Activated naive CD4-positive, alpha-beta T cell treated with Interleukin-2 at 50 U/mL for 16 hours (primary cell): ENCODE measurements around the gene SLC9A8.

Source experiments
- DNase-seq: peaks from one replicate; pipeline ENCODE4 v3.0.0-alpha.2; 2020

SLC9A8 gene

DNA sequence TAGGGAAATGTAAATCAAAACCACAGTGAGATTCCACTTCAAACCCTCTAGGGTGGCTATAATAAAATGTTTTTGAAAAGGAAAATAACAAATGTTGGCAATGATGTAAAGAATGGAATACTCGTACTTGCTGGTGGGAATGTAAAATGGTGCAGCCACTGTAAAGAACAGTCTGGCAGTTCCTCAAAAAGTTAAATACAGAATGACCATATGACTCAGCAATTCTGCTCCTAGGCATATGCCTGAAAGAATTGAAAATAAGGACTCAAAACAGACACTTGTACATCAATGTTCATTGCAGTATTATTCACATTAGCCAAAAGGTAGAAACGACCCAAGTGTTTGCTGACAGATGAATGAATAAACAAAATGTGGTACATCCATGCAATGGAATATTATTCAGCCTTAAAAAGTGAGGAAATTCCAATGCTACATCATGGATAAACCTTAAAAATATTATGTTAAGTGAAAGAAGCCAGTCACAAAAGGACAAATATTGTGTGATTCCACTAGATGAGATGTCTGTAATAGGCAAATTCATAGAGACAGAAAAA is 113.3 kb downstream of the SLC9A8 start:
- DNase-seq, result no peak

- DNase-seq, result peak; percentile 82
These were observed 115.9 kb downstream of the SLC9A8 start for GRCh38 chr20:49928411-49929141.

DNA sequence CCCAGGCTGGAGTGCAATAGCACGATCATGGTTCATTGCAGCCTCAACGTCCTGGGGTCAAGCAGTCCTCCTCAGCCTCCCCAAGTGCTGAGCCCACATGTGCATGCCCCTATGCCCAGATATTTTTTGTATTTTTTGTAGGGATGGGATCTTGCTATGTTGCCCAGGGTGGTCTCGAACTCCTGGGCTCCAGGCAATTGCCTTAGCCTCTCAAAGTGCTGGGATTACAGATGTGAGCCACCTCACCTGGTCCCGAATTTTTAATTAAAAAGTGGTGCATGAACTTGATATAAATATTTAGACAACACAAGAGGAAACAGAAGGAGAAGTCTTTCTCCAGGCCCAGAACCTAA is 116.5 kb downstream of the SLC9A8 start:
- no peak for DNase-seq

- no peak for DNase-seq
These were observed 123.1 kb downstream of the SLC9A8 start for GRCh38 chr20:49935746-49936152.

GRCh38 chr20:49936153-49937026 is 123.8 kb downstream of the SLC9A8 start, which contains the start of gene RNF114:
TSS of gene RNF114 (plus strand) at chr20:49936397. CDS start at chr20:49936413, 16 bp downstream.
- DNase-seq, result peak; percentile 90

DNA sequence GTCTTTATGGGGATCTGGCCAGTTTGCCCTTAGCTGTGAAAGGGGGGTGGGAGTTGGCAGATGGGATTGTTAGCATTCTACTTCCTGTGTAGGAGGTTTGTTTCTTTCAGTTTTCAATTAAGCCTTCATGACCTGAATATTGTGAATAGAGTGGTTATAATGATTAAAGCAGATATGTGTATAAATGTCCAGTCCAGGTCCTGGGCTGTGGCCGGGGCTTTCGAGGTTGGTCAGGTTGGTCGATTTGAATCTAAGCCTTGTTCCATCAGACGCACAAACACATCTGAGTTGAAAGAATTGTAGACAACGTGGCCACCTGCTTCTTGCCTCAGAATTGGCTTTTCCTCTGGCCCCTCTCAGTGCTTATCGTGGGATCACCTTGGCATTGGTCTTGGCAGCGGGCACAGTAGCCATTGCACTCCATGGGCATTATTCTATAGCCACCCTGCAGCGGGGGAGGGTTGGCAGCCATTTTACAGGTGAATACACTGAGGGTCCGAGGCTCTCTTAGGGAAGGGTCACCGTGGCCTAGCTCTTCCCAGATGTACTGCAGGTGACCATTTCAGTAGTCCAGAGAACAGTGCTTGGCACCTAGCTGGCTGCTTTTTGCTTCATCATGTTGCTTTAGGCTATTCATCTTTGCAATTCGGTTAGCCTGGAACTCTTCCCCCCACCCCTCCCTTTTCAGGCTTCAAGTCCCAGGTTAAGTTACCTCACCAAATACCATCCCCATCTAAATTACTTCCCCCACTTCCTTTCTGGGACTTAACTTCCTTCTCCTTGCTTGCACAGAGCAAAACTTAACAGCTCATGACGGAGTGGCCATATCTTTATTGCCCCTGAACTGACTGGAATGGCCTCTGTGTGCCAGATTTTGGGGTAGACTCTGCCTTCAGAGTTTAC is 124.7 kb downstream of the SLC9A8 start:
- DNase-seq, result no peak

DNA sequence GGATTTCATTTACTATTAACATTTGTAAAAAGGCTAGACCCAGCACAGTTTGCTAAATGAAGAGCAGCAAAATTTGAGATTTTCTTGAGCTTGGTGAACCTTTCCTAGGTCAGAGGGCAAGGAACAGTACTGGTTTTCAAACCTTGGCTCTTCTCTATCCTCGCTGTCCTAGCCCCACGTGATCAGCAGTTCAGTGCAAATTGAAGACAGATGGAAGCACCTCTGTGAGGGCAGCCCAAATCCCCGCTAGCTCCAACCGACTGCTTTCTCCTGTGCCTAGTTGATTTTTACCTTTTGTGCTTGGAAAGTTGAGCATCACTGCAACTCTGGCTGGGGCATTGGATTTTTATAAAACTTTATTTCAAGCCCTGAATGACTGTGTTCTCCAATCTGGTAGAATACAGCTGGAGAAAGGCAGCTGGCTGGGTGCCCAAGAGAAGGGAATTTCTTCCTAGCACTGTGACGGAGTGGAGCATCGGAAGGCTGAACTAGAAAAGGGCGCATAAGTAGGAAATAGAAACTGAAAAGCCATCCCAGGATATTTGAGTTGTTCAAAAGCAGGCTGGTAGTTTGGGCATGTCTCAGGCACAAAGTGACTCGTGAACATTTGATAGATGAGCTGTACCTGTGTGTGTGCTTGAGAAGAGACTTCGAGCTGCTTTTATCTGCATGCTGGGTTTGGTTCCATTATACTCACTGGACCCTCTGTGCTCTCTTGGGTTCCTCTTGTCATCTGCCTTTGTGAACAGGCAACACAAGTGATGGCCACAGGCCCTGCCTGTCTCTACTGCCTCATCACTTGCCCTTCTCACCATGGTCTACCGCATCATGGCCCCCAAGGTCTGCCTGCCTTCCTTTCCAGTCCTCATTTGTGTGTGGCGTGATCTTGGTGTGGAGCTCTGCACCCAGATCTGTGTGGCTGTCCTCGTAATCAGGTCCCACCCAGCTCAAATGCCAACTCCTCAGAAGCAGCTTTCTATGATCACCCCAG is 125.8 kb downstream of the SLC9A8 start:
- DNase-seq, result no peak

DNA sequence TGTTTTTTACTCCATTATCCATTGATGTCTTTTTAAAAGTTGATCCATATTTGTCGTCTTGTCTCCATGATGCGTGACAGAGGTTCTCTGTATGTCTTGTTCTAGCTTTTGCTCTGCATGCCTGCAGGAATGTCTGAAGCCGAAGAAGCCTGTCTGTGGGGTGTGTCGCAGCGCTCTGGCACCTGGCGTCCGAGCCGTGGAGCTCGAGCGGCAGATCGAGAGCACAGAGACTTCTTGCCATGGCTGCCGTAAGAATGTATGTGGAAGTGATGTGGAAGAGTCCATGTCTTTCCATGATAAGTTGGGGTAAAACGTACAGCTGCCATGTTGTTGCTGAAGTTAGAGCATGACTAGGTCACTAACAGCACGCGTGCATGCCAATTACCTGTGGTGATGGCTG is 128.8 kb downstream of the SLC9A8 start:
- DNase-seq, result no peak
